Stimulated activated CD8-positive, alpha-beta memory T cell treated with anti-CD3 and anti-CD28 coated beads, Interleukin-2, amount 100 ng/mL, for 1 hour (primary cell): ENCODE data around the gene FGF5.
"Not testable (repeated sequence)": the region's sequence is repeated elsewhere in the genome, so short reads cannot be mapped to it uniquely, and the experiment has no call there.

Experiments used
- DNase-seq, 2 donors: peaks; one replicate each; pipeline ENCODE4 v3.0.0-alpha.2; 2020; ENCODE audit warnings: low read depth in 2 of 2

FGF5 gene

DNA sequence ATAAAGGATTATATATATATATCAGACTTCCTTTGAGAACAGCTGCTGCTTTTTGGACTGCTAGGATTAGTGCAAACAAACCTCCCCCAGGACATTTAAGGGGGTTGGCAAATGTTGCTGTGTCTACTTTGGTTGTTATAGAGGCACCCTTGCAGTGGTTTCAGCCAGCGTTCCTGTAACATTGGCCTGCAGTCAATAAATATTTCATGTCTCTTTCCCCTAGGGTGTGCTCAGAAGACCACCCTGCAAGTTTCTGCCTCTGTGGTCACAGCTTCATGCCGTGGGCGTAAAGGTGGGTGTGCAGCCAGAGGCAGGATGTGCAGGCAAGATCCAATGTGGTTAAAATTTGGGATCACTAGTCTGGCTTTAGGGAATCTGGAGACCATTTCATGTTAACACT, 28.9 kb downstream of the FGF5 start:
- DNase-seq, result no peak

GRCh38 chr4:80295826-80296225, 29.4 kb downstream of the FGF5 start:
- no peak for DNase-seq

DNA sequence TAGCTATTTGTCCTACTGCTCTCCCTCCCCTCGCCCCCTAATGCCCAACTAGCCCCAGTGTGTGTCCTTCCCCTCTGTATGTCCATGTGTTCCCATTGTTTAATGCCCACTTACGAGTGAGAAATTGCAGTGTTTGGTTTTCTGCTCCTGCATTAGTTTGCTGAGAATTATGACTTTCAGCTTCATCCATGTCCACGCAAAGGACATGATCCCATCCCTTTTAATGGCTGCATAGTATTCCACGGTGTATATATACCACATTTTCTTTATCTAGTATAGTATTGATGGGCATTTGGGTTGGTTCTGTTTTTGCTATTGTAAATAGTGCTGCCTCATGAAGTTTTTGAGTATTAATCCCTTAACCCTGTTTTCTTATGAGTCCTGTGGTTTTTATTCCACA, 35.4 kb downstream of the FGF5 start:
- no peak for DNase-seq

DNA sequence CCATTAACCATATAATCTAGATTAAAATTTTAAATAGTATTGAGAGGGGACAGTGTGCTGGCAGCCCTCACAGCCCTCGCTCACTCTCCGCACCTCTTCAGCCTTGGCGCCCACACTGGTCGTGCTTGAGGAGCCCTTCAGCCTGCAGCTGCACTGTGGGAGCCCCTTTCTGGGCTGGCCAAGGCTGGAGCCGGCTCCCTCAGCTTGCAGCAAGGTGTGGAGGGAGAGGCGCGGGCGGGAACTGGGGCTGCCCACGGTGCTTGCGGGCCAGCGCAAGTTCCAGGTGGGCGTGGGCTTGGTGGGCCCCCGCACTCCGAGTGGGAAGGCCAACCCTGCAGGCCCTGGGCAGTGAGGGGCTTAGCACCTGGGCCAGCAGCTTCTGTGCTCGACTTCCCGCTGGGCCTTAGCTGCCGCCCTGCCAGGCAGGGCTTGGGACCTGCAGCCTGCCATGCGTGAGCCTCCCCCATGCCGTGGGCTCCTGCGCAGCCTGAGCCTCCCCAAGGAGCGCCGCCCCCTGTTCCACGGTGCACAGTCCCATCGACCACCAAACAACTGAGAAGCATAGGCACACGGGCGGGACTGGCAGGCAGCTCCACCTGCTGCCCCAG, 36.3 kb downstream of the FGF5 start:
- DNase-seq, result no peak

DNA sequence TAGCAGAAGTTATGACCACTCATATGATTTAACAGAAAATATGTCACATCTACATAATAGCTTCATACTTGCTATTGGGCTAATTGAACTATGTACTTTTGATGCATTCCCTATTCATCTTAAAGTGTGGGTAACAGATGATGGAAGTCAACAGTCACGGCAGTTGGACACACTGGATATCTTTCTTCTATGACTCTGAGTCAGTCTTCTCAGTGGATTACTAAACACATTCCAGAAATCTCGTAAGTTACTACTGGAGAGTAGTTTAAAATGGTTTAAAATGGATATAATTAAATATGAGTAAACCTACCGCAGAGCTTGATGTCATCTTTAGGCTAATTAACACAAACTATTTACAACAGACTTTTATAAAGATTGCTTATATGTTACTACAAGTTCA, 39.0 kb downstream of the FGF5 start:
- no peak for DNase-seq

GRCh38 chr4:80306260-80306659, 39.8 kb downstream of the FGF5 start:
- no peak for DNase-seq

GRCh38 chr4:80307183-80307735, 40.8 kb downstream of the FGF5 start:
- DNase-seq, result no peak

- no peak for DNase-seq
Observed at GRCh38 chr4:80307774-80308465, 41.5 kb downstream of the FGF5 start.

GRCh38 chr4:80308466-80308822, 42.0 kb downstream of the FGF5 start:
- DNase-seq, result no peak

DNA sequence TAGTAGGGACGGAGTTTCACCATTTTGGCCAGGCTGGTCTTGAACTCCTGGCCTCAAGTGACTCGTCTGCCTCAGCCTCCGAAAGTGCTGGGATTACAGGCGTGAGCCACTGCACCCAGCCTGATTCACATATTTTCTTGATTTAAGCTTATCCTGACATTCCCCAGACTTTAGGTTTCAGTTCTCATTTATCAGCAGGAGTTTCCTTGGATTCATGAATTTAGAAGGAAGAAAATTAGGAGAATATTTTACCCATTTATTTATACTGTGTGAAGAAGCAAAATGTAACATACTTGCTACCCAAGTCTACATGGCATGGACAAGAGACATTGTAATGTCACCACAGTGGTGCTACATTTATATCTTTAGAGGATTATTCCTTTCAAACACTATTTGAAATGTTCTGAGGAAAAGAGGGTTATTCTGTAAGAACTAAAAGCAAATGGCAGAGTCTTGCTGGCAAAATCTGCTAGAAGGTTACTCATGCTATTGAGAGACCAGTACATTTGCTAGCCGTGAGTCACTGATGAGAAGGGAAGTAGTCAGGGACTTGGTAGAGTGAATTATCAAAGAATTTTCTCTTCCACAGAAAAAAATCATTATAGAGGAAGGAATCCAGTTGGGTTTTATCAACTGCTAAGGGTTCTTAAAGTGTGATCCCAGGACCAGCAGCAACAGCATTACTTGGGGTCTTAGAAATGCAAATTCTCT, 43.0 kb downstream of the FGF5 start:
- DNase-seq, result no peak

GRCh38 chr4:80311130-80311529, 44.7 kb downstream of the FGF5 start:
- no peak for DNase-seq

GRCh38 chr4:80312124-80312523, 45.7 kb downstream of the FGF5 start:
- no peak for DNase-seq

DNA sequence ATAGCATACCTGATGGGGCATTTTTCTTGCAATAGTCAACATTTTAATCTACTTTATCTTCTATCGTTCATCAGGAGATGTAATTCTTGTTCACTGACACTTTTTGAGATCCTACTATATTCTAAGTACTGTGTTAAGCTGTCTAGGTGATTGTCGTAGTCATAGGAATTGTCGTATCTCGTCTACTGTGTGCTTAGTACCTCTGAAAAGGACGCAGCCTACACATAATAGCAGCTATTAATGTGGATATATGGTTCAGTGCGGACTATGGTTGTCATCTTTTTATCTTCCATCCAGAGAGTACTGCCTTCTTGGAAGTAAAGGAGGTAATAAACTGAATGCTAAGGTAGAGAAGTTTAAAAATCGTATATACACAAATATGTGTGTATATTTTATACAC, 47.2 kb downstream of the FGF5 start:
- DNase-seq, result no peak

DNA sequence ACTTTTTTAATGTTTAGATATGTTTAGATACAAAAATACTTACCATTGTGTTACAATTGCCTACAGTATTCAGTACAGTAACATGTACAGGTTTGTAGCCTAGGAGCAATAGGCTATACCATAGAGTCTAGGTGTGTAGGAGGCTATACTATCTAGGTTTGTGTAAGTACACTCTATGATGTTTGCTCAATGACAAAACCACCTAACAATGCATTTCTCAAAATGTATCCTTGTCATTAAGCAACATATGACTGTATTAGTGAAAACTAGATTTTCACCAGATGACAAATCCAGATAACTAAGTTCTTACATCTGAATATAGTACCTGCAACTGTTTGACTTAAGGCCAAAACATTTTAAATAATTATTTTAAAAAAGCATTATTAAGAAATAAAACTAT, 49.4 kb downstream of the FGF5 start:
- not testable (repeated sequence) for DNase-seq

DNA sequence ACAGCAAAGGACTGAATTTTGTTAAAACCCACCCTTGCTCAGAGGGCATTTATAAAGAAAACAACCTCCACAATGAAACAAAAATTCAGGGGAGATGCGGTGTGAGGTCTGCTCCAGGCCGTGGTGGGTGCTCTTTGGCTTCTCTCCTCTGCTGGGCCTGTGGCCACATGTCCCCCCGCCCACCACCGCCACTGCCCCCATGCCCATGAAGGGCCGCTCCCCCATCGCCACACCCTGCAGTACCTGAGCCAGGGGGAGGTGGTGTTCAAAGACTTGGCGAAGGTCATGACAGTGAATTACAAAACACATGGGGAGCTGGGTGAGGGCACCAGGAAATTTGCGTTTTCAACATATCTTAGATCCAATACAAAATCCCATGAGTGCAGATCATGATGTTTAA, 54.9 kb downstream of the FGF5 start:
- DNase-seq, result no peak

DNA sequence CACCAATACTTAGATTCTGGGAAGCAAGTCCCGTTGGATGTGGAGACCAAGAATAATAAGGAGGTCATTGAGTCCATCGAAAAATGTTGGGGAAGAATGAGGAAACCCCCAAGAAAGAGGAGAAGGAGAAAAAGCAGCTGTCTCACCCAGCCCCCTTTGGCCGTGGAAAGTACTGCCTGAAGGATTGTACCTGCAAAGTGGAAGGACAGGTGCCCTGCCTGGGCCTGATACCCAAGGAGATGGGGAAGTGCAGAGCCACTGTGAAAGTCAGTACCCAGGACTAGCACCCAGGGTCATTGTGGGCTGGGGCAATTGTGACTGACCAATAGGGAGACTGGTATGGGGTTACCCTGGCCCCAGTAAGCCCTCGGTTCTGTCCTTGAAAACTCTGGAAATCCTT, 55.3 kb downstream of the FGF5 start:
- no peak for DNase-seq

DNA sequence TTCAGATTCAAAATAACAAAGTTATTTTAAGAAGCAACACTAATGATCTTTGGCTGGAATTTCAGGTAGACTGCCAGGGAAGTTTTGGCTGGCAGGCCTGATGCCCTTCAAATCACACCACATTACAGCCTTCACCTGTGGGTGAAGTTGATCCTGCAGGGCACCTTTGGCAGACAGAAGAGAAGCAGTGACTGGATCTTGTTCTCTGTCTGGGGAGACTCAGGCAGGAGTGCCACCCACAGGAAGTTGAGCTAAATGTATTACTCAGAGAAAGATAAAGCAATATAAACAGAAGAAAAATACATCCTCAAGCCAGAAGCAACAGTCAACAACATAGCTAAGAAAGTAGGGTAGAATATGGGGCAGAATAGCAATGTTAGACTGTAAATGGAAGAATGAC, 56.3 kb downstream of the FGF5 start:
- DNase-seq, result no peak

DNA sequence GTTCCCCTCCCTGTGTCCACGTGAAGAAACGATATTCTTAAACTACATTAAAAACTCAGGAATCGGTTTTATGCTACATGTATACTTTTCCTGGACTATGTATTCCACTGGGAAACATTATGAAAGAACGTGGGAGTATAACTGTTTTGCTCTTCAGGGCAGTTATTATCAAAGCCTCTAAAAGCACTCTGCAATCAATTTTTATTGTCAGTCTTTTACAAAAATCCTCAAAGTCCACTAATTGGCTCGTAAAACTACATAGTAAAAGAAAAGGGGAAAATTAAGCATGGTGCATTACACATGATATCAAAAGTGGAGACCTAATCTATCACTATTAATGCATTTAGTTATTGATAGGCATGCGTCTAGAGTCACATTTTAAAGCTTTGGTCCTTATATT, 57.7 kb downstream of the FGF5 start:
- DNase-seq, result no peak

DNA sequence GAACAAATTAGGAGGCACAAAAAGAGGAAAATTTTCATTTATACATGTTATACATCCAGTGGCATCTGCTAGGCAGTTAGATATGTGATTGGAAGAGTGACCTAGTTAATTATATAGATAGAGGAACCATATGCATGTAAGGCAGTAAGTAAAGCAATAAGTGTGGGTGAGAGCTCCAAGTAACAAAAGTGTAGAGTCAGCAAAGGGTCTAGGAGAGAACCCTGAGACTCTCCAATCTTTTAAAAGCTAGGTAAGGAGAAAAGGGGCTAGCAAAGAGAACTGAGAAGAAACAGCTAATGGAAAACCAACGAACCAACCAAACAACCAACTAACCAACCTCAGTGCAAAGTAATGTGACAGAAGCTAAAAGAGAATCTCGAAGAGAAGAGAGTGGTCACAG, 65.2 kb downstream of the FGF5 start:
- DNase-seq, result no peak

- no peak for DNase-seq
Observed at GRCh38 chr4:80333121-80333520, 66.7 kb downstream of the FGF5 start.

DNA sequence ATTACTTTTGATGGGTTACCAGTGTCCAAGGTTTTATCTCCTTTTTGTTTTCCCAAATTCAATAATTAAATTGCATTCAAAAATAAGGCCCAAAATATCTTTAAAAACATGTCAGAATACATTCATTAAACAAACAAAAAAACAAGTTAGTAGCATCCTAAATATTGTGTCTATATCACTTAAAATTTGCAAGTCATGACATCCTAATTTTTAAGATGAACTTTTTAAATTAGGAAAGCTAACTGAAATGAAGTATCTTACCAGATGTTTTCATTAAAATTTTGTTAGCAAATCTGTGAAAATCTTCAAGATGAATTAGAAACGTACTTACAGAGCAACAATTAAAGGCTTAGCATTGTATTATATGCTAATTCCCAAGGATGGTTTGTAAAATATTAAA, 68.1 kb downstream of the FGF5 start:
- no peak for DNase-seq

DNA sequence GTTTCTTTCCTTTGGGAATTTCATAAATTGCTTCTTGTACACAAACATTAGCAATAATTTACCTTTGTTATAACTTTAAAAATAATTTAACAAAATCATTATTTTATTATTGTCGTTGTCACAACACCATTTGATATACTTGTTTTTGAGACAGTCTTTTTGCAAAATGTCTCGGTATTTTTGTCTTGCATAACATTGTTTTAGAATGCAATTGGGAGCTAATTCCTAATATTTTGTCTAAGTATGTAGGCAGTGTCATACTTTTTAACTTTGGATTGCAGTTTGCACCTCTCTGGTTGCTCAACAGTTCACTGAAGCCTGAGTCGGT, 68.7 kb downstream of the FGF5 start:
- no peak for DNase-seq
